Neuronal stem cell (in vitro differentiated cells): ENCODE data around the gene TRUB1.

Experiments used
- DNase-seq: peaks from one replicate; pipeline ENCODE4 v3.0.0-alpha.2; 2013; ENCODE audit warnings: low spot score
- H2AFZ ChIP-seq: one replicate; pipeline ENCODE4 v1.6.1; 2013; ENCODE audit warnings: mild to moderate bottlenecking, low read length, inconsistent platforms
- H2AK5ac ChIP-seq: 2 replicates; pipeline ENCODE4 v1.6.1; 2013; ENCODE audit warnings: low read depth, mild to moderate bottlenecking, inconsistent platforms, low read length, moderate library complexity, mixed read lengths
- H2BK120ac ChIP-seq: 2 replicates; pipeline ENCODE4 v1.6.1; 2013; ENCODE audit warnings: low read depth, mild to moderate bottlenecking, inconsistent platforms, low read length, moderate library complexity, mixed read lengths
- H2BK12ac ChIP-seq: one replicate; pipeline ENCODE4 v1.6.1; 2013; ENCODE audit warnings: low read length, inconsistent platforms
- H2BK15ac ChIP-seq: 2 replicates; pipeline ENCODE4 v1.6.1; 2013; ENCODE audit warnings: mild to moderate bottlenecking, low read length, inconsistent platforms, mixed read lengths
- H2BK5ac ChIP-seq: one replicate; pipeline ENCODE4 v1.6.1; 2013; ENCODE audit warnings: inconsistent platforms, mild to moderate bottlenecking, low read length, moderate library complexity
- H3K14ac ChIP-seq: one replicate; pipeline ENCODE4 v1.6.1; 2013; ENCODE audit warnings: low read length, inconsistent platforms
- H3K18ac ChIP-seq: 2 replicates; pipeline ENCODE4 v1.6.1; 2013; ENCODE audit warnings: low read length, inconsistent platforms
- H3K23ac ChIP-seq: 2 replicates; pipeline ENCODE4 v1.6.1; 2013; ENCODE audit warnings: low read depth, mild to moderate bottlenecking, mixed read lengths, low read length, inconsistent platforms; ENCODE audit not compliant: poor library complexity
- H3K27ac ChIP-seq: replicated peaks from 3 replicates; pipeline ENCODE4 v1.5.1; 2013; ENCODE audit warnings: low read length, inconsistent platforms
- H3K27me3 ChIP-seq, 3 experiments: 2 replicates each; pipeline ENCODE4 v1.6.1; 2013; ENCODE audit warnings: low read length in 3 of 3, mild to moderate bottlenecking in 2 of 3, inconsistent platforms in 1 of 3, low read depth in 1 of 3, mixed read lengths in 1 of 3, moderate library complexity in 1 of 3; ENCODE audit not compliant: control insufficient read depth in 3 of 3, insufficient read depth in 3 of 3
- H3K36me3 ChIP-seq, 2 donors: replicated peaks in 1 of 2; 2 replicates each; pipeline ENCODE4 v1.6.1; 2013; ENCODE audit warnings: low read length in 2 of 2; ENCODE audit not compliant: control insufficient read depth in 2 of 2, insufficient read depth in 2 of 2
- H3K4ac ChIP-seq: 2 replicates; pipeline ENCODE4 v1.6.1; 2013; ENCODE audit warnings: inconsistent platforms, mild to moderate bottlenecking, low read length, moderate library complexity
- H3K4me1 ChIP-seq, 2 donors: 1 replicate in 1 of 2; 2 replicates in 1 of 2; pipeline ENCODE4 v1.6.1; 2013; ENCODE audit warnings: low read length in 2 of 2, low read depth in 1 of 2; ENCODE audit not compliant: control insufficient read depth in 2 of 2, insufficient read depth in 1 of 2
- H3K4me2 ChIP-seq: one replicate; pipeline ENCODE4 v1.6.1; 2013; ENCODE audit warnings: mild to moderate bottlenecking, low read length, inconsistent platforms; ENCODE audit not compliant: insufficient read depth, poor library complexity, severe bottlenecking
- H3K4me3 ChIP-seq, 2 donors: 2 replicates each; pipeline ENCODE4 v1.5.1; 2013; ENCODE audit warnings: low read length in 2 of 2, mild to moderate bottlenecking in 2 of 2, inconsistent platforms in 1 of 2, moderate library complexity in 1 of 2
- H3K79me1 ChIP-seq: one replicate; pipeline ENCODE4 v1.6.1; 2013; ENCODE audit warnings: low read depth, mild to moderate bottlenecking, inconsistent platforms, low read length, moderate library complexity
- H3K9ac ChIP-seq: one replicate; pipeline ENCODE4 v1.6.1; 2013; ENCODE audit warnings: mild to moderate bottlenecking, low read depth, low read length, inconsistent platforms; ENCODE audit not compliant: poor library complexity
- H3K9me3 ChIP-seq, 2 donors: replicated peaks in 1 of 2; 2 replicates each; pipeline versions ENCODE3 to v1.6.1; 2013; ENCODE audit warnings: low read length in 2 of 2, mild to moderate bottlenecking in 2 of 2, inconsistent platforms in 1 of 2, low read depth in 1 of 2, mixed read lengths in 1 of 2, moderate library complexity in 1 of 2; ENCODE audit not compliant: control insufficient read depth in 2 of 2, insufficient read depth in 1 of 2
- H4K8ac ChIP-seq: one replicate; pipeline ENCODE4 v1.6.1; 2013; ENCODE audit warnings: low read depth, mild to moderate bottlenecking, inconsistent platforms, low read length, moderate library complexity
- H4K91ac ChIP-seq: one replicate; pipeline ENCODE4 v1.6.1; 2013; ENCODE audit warnings: low read length, low read depth, mild to moderate bottlenecking, inconsistent platforms; ENCODE audit not compliant: poor library complexity
- WGBS, 2 donors: extraction: QIAGEN DNeasy Blood & Tissue Kit; methylation state at CpG; one replicate each; pipeline ENCODE4 v1.1.7; 2013; ENCODE audit warnings: missing lambda C conversion rate in 2 of 2, mixed read lengths in 1 of 2; ENCODE audit not compliant: insufficient read length in 2 of 2, insufficient replicate concordance in 1 of 2; ENCODE audit errors: extremely low coverage in 2 of 2; 5-methylcytosine and 5-hydroxymethylcytosine counted together

TRUB1 gene

GRCh38 chr10:115004236-115004862 is 66.4 kb downstream of the TRUB1 start:
- Histone ChIP-seq H2BK5ac (no peak overlapping the region), H4K8ac (no peak overlapping the region), H3K9ac (no peak overlapping the region), H3K18ac (no peak overlapping the region), H3K36me3 (no peaks in the 10 kb centered on the region), H3K4ac (no peak overlapping the region), H3K4me1 (peaks cover 0 to 3% of the 10 kb centered on the region in 2 donors), H3K9me3 (no peaks in the 10 kb centered on the region), H2AFZ (no peak overlapping the region), H2BK120ac (no peak overlapping the region), H2BK15ac (no peak overlapping the region), H4K91ac (no peak overlapping the region), H3K27me3 (no peaks in the 10 kb centered on the region), H3K14ac (no peak overlapping the region), H3K4me3 (no peak overlapping the region), H2BK12ac (no peak overlapping the region), H3K79me1 (no peaks in the 10 kb centered on the region), H3K4me2 (no peak overlapping the region), H2AK5ac (no peak overlapping the region), H3K23ac (no peak overlapping the region), H3K27ac (no peak overlapping the region)
- no peak for DNase-seq
- no CpG with 5 or more reads among the region's 3 CpGs for WGBS, 2 donors

- Histone ChIP-seq H3K23ac (no peak overlapping the region), H2AFZ (no peak overlapping the region), H2BK5ac (no peak overlapping the region), H3K4me1 (peaks cover 0 to 3% of the 10 kb centered on the region in 2 donors), H2BK120ac (no peak overlapping the region), H3K4me2 (no peak overlapping the region), H3K4me3 (no peak overlapping the region), H2AK5ac (no peak overlapping the region), H3K9me3 (no peaks in the 10 kb centered on the region), H4K8ac (no peak overlapping the region), H3K9ac (no peak overlapping the region), H3K27ac (no peak overlapping the region), H4K91ac (no peak overlapping the region), H3K18ac (no peak overlapping the region), H3K36me3 (no peaks in the 10 kb centered on the region), H3K27me3 (no peaks in the 10 kb centered on the region), H3K79me1 (no peaks in the 10 kb centered on the region), H2BK12ac (no peak overlapping the region), H2BK15ac (no peak overlapping the region), H3K14ac (no peak overlapping the region), H3K4ac (no peak overlapping the region)
- no peak for DNase-seq
- no CpG with 5 or more reads among the region's 8 CpGs for WGBS, 2 donors
Observed at GRCh38 chr10:115005771-115006170, 67.8 kb downstream of the TRUB1 start.

GRCh38 chr10:115018185-115018931 is 80.4 kb downstream of the TRUB1 start:
- H3K9me3 ChIP-seq = no peaks in the 10 kb centered on the region
- no peaks in the 10 kb centered on the region for H3K36me3 ChIP-seq
- H2AFZ ChIP-seq = no peak overlapping the region
- no peak overlapping the region for H3K9ac ChIP-seq
- no peak overlapping the region for H2BK120ac ChIP-seq
- H3K4me3 ChIP-seq = no peak overlapping the region
- no peak overlapping the region for H2BK12ac ChIP-seq
- H2BK15ac ChIP-seq = no peak overlapping the region
- no peak overlapping the region for H3K4ac ChIP-seq
- WGBS, 2 donors = no CpG with 5 or more reads among the region's 9 CpGs
- H4K8ac ChIP-seq = no peak overlapping the region
- H3K27ac ChIP-seq = no peak overlapping the region
- no peak overlapping the region for H3K23ac ChIP-seq
- no peak overlapping the region for H3K4me2 ChIP-seq
- no peak overlapping the region for H2AK5ac ChIP-seq
- no peaks in the 10 kb centered on the region for H3K79me1 ChIP-seq
- no peak for DNase-seq
- no peak overlapping the region for H2BK5ac ChIP-seq
- peaks cover 0 to 16% (median 0%) of the 10 kb centered on the region in 3 experiments for H3K27me3 ChIP-seq
- H3K18ac ChIP-seq = no peak overlapping the region
- H4K91ac ChIP-seq = no peak overlapping the region
- peaks cover 0 to 4% of the 10 kb centered on the region in 2 donors for H3K4me1 ChIP-seq
- H3K14ac ChIP-seq = no peak overlapping the region

GRCh38 chr10:115020449-115020848 is 82.5 kb downstream of the TRUB1 start:
- Histone ChIP-seq H4K8ac (no peak overlapping the region), H3K14ac (no peak overlapping the region), H3K18ac (no peak overlapping the region), H2BK5ac (no peak overlapping the region), H3K4ac (no peak overlapping the region), H2BK15ac (no peak overlapping the region), H3K4me2 (no peak overlapping the region), H3K36me3 (no peaks in the 10 kb centered on the region), H2BK120ac (no peak overlapping the region), H2BK12ac (no peak overlapping the region), H3K27me3 (peaks cover 0 to 18% (median 0%) of the 10 kb centered on the region in 3 experiments), H2AFZ (no peak overlapping the region), H3K4me3 (no peak overlapping the region), H3K4me1 (peaks cover 2 to 4% of the 10 kb centered on the region in 2 donors), H3K9me3 (no peaks in the 10 kb centered on the region), H3K27ac (no peak overlapping the region), H3K9ac (no peak overlapping the region), H2AK5ac (no peak overlapping the region), H4K91ac (no peak overlapping the region), H3K79me1 (no peaks in the 10 kb centered on the region), H3K23ac (no peak overlapping the region)
- WGBS, 2 donors = no CpG with 5 or more reads among the region's 2 CpGs
- DNase-seq = no peak
